GM04503 (cell line): ENCODE measurements around the gene RLIM.

Experiments used
- DNase-seq: peaks from one replicate; pipeline ENCODE4 v3.0.0-alpha.2; 2012; ENCODE audit warnings: low read depth

RLIM gene

GRCh38 chrX:74536152-74536831 lies 78.1 kb downstream of the RLIM start:
- no peak for DNase-seq

- no peak for DNase-seq
Observed at GRCh38 chrX:74535408-74536151, 78.8 kb downstream of the RLIM start.
